ENCODE results near the gene NAA10.

DNA sequence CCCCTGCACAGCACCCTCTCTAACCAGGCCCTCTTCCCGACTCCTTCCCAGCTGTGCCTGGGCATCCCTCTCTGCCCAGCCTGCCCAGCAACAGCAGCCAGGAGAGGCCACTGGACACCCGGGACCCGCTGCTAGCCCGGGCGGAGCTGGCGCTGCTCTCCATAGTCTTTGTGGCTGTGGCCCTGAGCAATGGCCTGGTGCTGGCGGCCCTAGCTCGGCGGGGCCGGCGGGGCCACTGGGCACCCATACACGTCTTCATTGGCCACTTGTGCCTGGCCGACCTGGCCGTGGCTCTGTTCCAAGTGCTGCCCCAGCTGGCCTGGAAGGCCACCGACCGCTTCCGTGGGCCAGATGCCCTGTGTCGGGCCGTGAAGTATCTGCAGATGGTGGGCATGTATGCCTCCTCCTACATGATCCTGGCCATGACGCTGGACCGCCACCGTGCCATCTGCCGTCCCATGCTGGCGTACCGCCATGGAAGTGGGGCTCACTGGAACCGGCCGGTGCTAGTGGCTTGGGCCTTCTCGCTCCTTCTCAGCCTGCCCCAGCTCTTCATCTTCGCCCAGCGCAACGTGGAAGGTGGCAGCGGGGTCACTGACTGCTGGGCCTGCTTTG lies 29.2 kb downstream of the NAA10 start:
- no peak for TF ChIP-seq POLR2A (IDR thresholded peaks at IDR 0.05)
- TF ChIP-seq, protein P1, sequence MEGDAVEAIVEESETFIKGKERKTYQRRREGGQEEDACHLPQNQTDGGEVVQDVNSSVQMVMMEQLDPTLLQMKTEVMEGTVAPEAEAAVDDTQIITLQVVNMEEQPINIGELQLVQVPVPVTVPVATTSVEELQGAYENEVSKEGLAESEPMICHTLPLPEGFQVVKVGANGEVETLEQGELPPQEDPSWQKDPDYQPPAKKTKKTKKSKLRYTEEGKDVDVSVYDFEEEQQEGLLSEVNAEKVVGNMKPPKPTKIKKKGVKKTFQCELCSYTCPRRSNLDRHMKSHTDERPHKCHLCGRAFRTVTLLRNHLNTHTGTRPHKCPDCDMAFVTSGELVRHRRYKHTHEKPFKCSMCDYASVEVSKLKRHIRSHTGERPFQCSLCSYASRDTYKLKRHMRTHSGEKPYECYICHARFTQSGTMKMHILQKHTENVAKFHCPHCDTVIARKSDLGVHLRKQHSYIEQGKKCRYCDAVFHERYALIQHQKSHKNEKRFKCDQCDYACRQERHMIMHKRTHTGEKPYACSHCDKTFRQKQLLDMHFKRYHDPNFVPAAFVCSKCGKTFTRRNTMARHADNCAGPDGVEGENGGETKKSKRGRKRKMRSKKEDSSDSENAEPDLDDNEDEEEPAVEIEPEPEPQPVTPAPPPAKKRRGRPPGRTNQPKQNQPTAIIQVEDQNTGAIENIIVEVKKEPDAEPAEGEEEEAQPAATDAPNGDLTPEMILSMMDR (IDR thresholded peaks at IDR 0.05): no peak
